GM13977 (cell line): Measurements from ENCODE around the gene CA10.

Experiments
- DNase-seq: peaks from one replicate; pipeline ENCODE4 v3.0.0; 2012; ENCODE audit warnings: low spot score
- in situ Hi-C: fragments of 300-500 bp; cut with MboI; formaldehyde crosslinking; loops from one replicate; pipeline ENCODE4 v1.12.0; 2022; ENCODE audit warnings: low sequenced_read_pairs, low pct_unique_long_range_greater_than_20kb, mixed read lengths, inconsistent platforms; ENCODE audit not compliant: unreplicated experiment
- TF ChIP-seq, protein P1 (sequence below): IDR thresholded peaks from 2 replicates; pipeline ENCODE4 v1.5.1; 2012; ENCODE audit warnings: mild to moderate bottlenecking, control low read depth; ENCODE audit not compliant: insufficient read depth; ENCODE audit errors: extremely low read depth, missing control alignments

Gene CA10

DNA sequence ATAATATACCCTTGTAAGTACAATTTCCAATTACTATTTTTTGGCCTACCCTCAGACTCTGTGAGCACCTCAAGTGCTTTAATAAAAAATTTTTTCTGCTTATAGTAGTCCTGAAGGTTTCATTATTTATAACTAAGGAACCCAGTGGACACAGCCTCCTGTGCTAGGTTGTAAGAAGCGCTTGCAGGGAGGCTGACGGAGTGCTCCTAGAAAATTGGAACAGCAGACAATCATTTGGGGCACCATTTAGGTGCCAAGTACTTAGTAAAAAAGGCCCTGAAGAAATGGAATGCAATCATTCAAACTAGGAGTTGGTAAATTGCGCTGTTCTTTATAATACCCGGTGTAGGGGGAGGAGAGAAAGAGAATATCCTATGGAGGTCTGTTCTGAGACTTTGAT, 19.8 kb downstream of the CA10 start:
- in situ Hi-C loops: no loop called here
- DNase-seq: no peak
- TF ChIP-seq, protein P1, sequence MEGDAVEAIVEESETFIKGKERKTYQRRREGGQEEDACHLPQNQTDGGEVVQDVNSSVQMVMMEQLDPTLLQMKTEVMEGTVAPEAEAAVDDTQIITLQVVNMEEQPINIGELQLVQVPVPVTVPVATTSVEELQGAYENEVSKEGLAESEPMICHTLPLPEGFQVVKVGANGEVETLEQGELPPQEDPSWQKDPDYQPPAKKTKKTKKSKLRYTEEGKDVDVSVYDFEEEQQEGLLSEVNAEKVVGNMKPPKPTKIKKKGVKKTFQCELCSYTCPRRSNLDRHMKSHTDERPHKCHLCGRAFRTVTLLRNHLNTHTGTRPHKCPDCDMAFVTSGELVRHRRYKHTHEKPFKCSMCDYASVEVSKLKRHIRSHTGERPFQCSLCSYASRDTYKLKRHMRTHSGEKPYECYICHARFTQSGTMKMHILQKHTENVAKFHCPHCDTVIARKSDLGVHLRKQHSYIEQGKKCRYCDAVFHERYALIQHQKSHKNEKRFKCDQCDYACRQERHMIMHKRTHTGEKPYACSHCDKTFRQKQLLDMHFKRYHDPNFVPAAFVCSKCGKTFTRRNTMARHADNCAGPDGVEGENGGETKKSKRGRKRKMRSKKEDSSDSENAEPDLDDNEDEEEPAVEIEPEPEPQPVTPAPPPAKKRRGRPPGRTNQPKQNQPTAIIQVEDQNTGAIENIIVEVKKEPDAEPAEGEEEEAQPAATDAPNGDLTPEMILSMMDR: no peak

DNA sequence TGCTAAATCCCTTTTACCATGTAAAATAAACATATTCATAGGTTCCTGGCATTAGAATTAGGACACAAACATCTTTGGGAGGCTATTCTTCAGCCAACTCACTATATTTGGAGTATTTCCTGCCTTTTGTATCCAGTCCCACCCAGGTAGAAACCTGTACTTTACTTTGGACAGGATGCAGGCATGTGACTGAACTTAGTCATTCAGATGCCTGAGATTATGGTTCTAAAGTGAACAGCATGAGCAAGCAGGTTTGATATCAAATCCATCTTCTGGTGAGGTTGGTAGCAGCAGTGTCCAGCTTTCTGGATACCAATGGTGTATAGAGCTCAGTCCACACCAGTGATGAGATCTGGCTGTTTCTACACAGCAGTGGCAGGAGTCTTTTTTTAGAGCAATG, 20.2 kb downstream of the CA10 start:
- DNase-seq: no peak
- in situ Hi-C loops: no loop called here
- TF ChIP-seq, protein P1: no peak

DNA sequence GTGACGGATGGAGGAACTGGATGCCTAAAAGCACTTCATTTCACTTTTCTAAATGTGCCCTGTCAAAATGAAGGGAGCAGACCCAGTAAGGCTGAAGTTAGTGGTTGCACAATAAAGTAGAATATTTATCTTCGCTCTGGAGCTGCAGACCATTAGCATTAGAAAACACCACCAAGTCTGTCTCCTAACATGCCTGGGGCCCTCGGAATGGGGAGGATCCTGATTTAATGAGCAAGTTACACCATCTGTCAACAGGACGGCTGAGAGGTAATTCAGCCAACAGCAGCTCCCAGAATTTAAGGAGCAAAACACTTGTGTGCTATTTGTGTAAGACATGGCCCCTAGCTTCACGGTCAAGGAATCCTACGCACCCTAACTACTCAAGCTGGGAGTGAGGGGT, 22.3 kb downstream of the CA10 start:
- TF ChIP-seq, protein P1: no peak
- in situ Hi-C loops: no loop called here
- DNase-seq: no peak

DNA sequence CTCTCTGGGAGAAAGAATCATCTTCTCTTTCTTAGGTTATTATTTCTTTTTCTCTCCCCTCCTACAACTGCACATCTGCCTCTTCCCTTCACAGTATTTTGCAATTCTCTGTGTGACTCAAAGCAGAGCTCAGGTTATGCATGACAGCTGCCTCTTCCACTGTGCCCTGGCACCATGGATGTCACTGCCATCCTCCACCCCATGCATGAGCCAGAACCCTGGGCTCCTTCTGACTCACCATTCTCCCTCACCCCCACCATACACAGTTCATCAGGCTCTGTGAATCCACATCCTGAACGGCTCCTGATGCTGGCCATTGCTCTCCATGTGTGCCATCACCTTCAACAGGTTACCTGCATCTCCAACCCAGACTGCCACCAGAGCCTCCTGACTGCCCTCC, 23.9 kb downstream of the CA10 start:
- no peak for DNase-seq
- TF ChIP-seq, protein P1: no peak
- in situ Hi-C loops: no loop called here

DNA sequence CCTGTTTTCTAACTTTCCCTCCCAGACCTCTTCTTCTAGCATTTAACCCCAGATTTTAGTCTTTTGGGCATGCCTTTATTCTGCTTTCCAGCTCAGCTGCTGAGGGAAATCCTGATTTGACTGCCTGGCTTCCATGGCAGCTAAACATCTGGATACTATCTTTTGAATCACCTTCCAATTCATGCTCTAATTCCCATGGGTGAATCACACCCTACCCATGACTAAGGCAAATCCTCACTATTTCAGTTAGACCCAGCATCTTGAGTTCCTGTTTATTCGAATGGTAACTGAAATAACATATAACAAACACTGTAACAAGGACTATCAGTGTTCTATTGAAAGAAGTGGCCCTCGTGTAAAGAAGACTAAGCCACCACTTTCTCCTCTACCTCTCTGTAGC, 29.8 kb downstream of the CA10 start:
- no peak for DNase-seq
- in situ Hi-C loops: no loop called here
- TF ChIP-seq, protein P1: no peak

DNA sequence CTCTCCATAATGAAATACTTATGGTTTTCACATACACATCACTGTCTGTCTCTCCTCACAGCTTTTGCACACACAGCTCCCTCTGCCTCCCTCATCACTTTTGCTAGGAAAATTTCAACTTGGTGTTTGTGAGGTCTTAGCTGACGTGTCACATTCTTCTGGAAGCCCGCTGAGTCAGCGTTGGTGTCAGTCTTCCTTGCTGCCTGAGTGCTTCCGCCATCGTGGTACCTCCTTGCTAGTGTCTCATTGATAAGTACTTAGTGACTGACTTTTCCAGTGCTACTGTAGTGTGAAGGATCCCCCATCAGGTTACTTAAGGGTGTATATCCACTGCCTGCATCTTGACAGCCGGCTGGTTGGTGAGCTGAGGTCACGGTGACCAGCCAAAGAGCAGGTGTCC, 33.5 kb downstream of the CA10 start:
- TF ChIP-seq, protein P1: no peak
- in situ Hi-C loops: no loop called here
- no peak for DNase-seq

DNA sequence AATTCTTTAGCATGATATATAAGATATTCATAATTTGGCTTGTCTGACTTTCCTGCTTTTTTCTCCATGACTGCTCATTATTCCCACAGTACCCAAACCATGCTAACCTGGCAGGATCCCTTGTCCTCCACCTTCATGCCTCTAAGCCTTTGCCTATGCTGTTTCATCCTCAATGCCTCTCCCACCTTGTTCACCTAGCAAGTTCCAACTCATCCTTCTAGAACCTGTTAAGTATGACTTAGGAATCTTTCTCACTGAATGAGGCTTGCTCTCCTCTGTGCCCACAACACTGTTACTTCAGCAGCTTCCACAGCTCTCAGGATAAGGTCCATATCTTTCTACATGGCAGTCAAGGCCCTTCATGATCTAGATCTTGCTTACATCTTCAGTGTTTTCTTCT, 34.0 kb downstream of the CA10 start:
- no peak for DNase-seq
- in situ Hi-C loops: no loop called here
- TF ChIP-seq, protein P1: no peak
